HG03460 (cell line): Measurements from ENCODE around the gene HIGD2B.
"Not testable (repeated sequence)": the region's sequence is repeated elsewhere in the genome, so short reads cannot be mapped to it uniquely, and the experiment has no call there.

ENCODE experiments used
- ATAC-seq: cut with Tn5 transposase; IDR thresholded peaks from one replicate; pipeline ENCODE4 v1.9.1; 2021; ENCODE audit not compliant: unreplicated experiment

The HIGD2B gene

GRCh38 chr15:72680931-72681330 is 5.1 kb downstream of the HIGD2B start:
- no peak for ATAC-seq

GRCh38 chr15:72676838-72677237 is 9.1 kb downstream of the HIGD2B start:
- ATAC-seq: no peak

GRCh38 chr15:72671525-72671924 is 14.5 kb downstream of the HIGD2B start:
- no peak for ATAC-seq

GRCh38 chr15:72670656-72671352 is 15.2 kb downstream of the HIGD2B start:
- ATAC-seq: not testable (repeated sequence)

GRCh38 chr15:72669803-72670202 is 16.2 kb downstream of the HIGD2B start:
- not testable (repeated sequence) for ATAC-seq

- ATAC-seq: not testable (repeated sequence)
These were observed 20.3 kb downstream of the HIGD2B start for GRCh38 chr15:72665706-72666105.

GRCh38 chr15:72663931-72664330 is 22.1 kb downstream of the HIGD2B start:
- ATAC-seq: not testable (repeated sequence)

- ATAC-seq: not testable (repeated sequence)
These were observed 24.9 kb downstream of the HIGD2B start for GRCh38 chr15:72661081-72661480.

- ATAC-seq: not testable (repeated sequence)
These were observed 30.0 kb downstream of the HIGD2B start for GRCh38 chr15:72656014-72656413.

GRCh38 chr15:72654397-72654796 is 31.6 kb downstream of the HIGD2B start, which contains the start of gene GOLGA6B:
TSS of gene GOLGA6B (plus strand) at chr15:72654697. CDS start at chr15:72654738, 41 bp downstream.
- not testable (repeated sequence) for ATAC-seq

- not testable (repeated sequence) for ATAC-seq
These were observed 37.2 kb downstream of the HIGD2B start for GRCh38 chr15:72648631-72649253.

GRCh38 chr15:72642271-72642670 is 43.7 kb downstream of the HIGD2B start:
- not testable (repeated sequence) for ATAC-seq

GRCh38 chr15:72639759-72640483 is 46.1 kb downstream of the HIGD2B start:
- not testable (repeated sequence) for ATAC-seq

- ATAC-seq: peak; percentile 68
These were observed 49.3 kb downstream of the HIGD2B start for GRCh38 chr15:72636519-72637282.

GRCh38 chr15:72629068-72629570 is 56.9 kb downstream of the HIGD2B start:
- ATAC-seq: not testable (repeated sequence)

- ATAC-seq: not testable (repeated sequence)
These were observed 57.5 kb downstream of the HIGD2B start for GRCh38 chr15:72628249-72629067.

GRCh38 chr15:72626153-72626552 is 59.8 kb downstream of the HIGD2B start:
- not testable (repeated sequence) for ATAC-seq
